ENCODE results near the gene FOXD1.

Gene FOXD1

GRCh38 chr5:73450137-73450536, 1.6 kb upstream of the FOXD1 start:
- no peak overlapping the region for H3K4me3 ChIP-seq (ENCODE audit: low read length)
- TF ChIP-seq ZNF274 (IDR thresholded peaks at IDR 0.05; ENCODE audit: low read depth, low read length): no peak

DNA sequence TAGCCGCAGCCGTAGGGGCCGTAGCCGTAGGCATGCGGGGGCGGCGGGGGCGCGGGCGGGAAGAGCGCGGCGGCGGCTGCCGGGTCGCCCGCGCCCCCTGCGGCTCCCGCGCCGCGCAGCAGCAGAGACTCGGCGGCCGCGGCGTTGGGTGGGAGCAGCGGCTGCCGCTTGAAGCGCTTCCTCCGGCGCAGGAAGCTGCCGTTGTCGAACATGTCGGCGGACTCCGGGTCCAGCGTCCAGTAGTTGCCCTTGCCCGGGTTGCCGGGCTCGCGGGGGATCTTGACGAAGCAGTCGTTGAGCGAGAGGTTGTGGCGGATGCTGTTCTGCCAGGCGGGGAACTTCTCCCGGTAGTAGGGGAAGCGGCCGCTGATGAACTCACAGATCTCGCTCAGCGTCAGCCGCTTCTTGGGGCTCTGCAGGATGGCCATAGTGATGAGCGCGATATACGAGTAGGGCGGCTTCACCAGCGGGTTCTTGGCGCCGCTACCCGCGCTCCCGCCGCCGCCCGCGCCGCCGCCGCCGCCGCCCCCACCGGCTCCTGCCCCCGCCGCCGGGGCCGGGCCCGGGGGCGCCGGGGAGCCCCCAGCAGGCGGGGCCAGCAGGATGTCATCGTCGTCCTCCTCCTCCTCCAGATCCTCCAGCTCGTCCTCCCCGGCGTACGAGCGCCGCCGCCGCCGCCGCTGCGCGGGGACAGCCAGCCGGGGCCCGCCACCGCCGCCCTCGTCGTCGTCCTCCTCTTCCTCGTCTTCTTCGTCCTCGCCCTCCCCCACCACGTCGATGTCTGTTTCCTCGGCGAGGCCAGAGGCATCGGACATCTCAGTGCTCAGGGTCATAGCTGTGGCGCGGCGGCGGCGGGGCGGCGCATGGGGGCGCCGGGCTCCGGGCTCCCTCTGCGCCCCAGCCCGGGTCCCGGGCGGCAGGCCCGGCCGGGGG, 781 bp downstream of the FOXD1 start:
- TF ChIP-seq ZNF274 (IDR thresholded peaks at IDR 0.05; ENCODE audit: low read depth, low read length): no peak
- H3K4me3 ChIP-seq (ENCODE audit: low read length): peak overlapping the region; percentile 52; the same call in 1 of the 2 replicates

DNA sequence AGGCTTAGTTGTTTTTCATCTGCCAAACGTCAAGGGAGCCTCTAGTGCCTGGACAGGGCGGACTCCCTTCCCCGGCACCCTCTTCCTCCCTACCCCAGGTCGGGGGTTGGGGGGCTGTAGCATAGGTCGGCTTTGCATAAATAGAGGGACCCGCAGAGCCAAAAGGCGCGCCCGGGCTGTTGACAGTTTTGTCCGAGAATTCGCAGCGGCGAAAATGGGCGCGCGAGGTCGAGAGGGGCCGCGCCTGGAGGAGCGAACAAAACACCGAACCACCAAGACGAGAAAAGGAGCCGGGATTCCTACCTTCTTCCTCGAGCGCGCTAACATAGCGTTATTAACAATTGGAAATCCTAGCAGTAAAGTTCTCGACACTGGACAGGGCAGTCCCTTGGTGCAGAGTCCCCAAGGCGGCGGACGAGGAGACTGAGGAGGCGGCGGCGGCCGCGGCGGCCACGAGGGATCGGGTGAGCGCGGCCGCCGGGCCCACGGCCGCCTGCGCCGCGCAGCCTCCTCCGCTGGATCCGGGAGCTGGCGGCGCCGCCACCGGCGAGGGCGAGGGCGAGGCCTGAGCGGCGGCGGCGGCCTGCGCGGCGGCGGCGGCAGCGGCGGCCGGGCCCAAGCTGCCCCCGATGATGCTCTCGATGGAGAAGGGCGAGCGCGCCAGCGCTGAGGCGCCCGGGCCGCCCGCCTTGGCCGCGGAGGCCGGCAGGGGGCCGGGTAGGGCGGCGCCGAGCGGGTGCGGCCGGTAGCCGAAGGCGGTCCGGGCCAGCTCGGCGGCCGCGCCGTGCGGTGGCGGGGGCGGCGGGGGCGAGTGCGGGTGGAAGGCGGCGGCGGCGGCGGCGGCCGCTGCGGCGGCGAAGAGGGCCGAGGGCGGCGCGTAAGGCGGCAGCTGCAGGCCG, 1.7 kb downstream of the FOXD1 start:
- peak overlapping the region; percentile 40 for H3K4me3 ChIP-seq (ENCODE audit: low read length)

DNA sequence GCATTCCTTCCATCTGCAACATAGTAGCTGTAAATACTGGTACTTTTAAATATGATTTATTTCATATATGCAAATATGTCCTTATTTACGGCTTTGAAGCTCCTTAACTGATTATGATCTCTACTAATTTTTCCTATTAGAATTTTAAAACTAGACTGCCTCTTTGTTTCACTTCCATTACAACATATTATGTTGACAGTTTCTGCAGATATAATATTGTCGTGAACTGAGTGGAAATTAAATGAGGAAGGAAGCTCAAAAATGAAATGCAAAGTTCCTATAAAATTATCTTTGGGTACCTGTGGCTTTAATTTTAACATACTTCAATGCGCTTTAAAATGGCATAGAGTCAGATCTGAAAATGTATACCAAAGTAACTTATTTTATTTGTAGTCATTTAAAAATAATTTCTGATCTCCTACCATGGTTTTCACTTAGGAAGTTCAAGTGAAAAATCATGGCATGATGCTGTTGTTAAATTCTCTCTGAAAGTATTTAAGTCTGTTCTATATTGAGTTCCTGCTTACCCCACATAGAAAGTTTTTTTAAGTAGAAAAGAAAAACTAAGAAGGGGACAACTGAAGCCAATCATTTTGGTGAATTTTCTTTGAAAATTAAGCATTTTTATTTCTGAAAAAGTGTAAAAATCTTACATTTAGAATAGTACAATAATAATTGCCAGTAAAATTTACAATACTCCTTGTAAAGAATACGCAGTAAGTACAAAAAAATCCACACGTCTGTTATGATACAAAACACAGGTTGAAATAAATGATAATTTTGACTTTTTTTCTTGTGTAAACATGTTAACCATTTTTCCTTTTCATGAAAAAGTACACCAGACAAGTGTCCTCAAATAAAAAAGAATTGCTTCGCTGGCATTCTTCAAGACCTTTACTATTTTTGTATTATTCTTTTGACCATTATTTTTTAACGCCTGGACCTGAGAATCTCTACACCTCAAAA, 2.6 kb downstream of the FOXD1 start:
- TF ChIP-seq ZNF274 (IDR thresholded peaks at IDR 0.05; ENCODE audit: low read depth, low read length): no peak
- H3K4me3 ChIP-seq (ENCODE audit: low read length): peak overlapping the region; percentile 40; the same call in 1 of the 2 replicates

More for the DNA sequence above, 1.7 kb downstream of the FOXD1 start:
- TF ChIP-seq ZNF274 (IDR thresholded peaks at IDR 0.05; ENCODE audit: low read depth, low read length): no peak

- H3K4me3 ChIP-seq (ENCODE audit: low read length): no peak overlapping the region
Measured at GRCh38 chr5:73444499-73445438, 3.8 kb downstream of the FOXD1 start.

GRCh38 chr5:73443829-73444498, 4.6 kb downstream of the FOXD1 start:
- TF ChIP-seq ZNF274 (IDR thresholded peaks at IDR 0.05; ENCODE audit: low read depth, low read length): no peak

More at GRCh38 chr5:73444499-73445438, 3.8 kb downstream of the FOXD1 start:
- TF ChIP-seq ZNF274 (IDR thresholded peaks at IDR 0.05; ENCODE audit: low read depth, low read length): no peak

DNA sequence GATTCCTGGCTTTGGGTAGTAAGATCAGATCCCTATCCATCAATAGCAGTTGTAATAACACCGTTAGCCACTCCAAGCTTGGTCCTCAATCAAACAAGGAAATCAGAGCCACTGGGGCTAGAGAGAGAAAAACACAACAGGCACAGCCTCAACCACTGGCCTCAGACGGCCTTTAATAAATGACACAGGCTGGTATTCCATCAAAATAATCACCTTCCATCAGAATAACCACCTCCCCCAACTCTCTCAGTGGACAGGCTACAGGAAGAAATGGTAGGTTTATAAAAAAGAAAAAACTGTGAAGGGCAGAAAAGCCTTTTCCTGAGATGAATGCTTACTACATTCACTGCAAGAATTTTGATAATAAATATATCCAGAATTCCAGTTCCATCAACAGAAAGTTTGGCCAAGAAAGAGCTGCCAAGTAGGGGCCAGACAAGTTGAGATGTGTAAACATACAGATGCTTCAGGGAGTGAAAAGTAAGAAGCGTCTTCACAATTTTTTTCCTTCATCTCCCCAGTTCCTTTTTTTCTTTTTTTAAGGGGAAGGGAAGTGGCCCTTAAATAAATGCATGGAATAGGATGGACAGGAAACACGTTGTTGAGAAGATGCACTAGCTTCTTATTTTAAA, 5.5 kb downstream of the FOXD1 start:
- H3K4me3 ChIP-seq (ENCODE audit: low read length): no peak overlapping the region

More at GRCh38 chr5:73443829-73444498, 4.6 kb downstream of the FOXD1 start:
- H3K4me3 ChIP-seq (ENCODE audit: low read length): no peak overlapping the region

DNA sequence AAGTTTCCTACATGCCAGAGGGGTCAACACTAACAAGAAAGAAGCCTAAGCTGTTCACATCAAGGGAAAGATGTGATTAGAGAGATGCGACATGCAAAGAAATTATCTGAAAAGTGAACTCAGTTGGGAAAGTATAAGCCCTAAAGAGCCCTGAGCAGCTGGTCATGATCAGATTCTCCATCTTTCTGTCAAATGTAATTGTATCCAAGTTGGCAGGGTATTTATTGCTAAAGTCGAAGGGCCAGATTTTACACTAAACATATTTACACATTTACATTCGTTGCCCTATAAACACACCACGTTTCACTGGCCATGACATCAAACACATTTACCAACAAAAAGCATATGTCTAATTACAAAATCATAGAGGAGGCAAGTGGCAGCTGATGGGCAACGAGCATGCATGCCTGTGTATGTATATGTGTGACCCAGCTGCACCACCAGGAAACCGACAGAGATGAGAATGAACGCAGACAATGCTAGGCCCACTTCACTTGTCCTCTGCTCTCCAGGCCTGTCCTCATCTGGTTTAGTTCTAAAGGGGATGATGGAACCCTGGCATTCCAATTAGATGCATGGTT, 6.3 kb downstream of the FOXD1 start:
- TF ChIP-seq ZNF274 (IDR thresholded peaks at IDR 0.05; ENCODE audit: low read depth, low read length): no peak
- H3K4me3 ChIP-seq (ENCODE audit: low read length): no peak overlapping the region

More for the DNA sequence above, 5.5 kb downstream of the FOXD1 start:
- no peak for TF ChIP-seq ZNF274 (IDR thresholded peaks at IDR 0.05; ENCODE audit: low read depth, low read length)

DNA sequence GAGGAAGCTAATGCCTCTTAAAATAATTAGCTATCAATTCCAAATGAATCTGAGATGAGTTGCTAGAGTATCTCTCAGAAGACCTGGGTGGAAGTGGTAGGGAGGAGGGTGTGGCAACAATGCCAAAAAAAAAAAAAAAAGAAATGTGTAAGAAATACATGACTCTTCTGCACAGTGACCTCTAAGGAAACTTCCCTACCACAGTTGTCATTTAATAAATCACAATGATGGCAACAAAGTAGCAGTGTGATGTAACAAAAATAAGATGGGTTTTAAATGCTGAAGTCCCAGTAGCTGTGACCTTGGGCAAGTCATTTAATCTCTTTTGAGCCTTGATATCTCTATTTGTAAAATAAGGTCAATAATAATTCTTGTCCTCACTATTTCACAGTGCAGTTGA, 7.2 kb downstream of the FOXD1 start:
- no peak overlapping the region for H3K4me3 ChIP-seq (ENCODE audit: low read length)
- no peak for TF ChIP-seq ZNF274 (IDR thresholded peaks at IDR 0.05; ENCODE audit: low read depth, low read length)

GRCh38 chr5:73440262-73440661, 8.3 kb downstream of the FOXD1 start:
- TF ChIP-seq ZNF274 (IDR thresholded peaks at IDR 0.05; ENCODE audit: low read depth, low read length): no peak

More at GRCh38 chr5:73440262-73440661, 8.3 kb downstream of the FOXD1 start:
- H3K4me3 ChIP-seq (ENCODE audit: low read length): no peak overlapping the region
